ENCODE measurements around the gene ADAM11.
"Not testable (repeated sequence)": the region's sequence is repeated elsewhere in the genome, so short reads cannot be mapped to it uniquely, and the experiment has no call there.

The ADAM11 gene

GRCh38 chr17:44758414-44759085, at the start of gene ADAM11:
ADAM11 (plus strand) TSS chr17:44758988; CDS start chr17:44759200, 212 bp downstream.
- H3K27ac ChIP-seq: peak within 1 kb of the TSS; percentile 39
- TF ChIP-seq, protein P1, sequence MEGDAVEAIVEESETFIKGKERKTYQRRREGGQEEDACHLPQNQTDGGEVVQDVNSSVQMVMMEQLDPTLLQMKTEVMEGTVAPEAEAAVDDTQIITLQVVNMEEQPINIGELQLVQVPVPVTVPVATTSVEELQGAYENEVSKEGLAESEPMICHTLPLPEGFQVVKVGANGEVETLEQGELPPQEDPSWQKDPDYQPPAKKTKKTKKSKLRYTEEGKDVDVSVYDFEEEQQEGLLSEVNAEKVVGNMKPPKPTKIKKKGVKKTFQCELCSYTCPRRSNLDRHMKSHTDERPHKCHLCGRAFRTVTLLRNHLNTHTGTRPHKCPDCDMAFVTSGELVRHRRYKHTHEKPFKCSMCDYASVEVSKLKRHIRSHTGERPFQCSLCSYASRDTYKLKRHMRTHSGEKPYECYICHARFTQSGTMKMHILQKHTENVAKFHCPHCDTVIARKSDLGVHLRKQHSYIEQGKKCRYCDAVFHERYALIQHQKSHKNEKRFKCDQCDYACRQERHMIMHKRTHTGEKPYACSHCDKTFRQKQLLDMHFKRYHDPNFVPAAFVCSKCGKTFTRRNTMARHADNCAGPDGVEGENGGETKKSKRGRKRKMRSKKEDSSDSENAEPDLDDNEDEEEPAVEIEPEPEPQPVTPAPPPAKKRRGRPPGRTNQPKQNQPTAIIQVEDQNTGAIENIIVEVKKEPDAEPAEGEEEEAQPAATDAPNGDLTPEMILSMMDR (conservative IDR thresholded peaks at IDR 0.05): no peak
- TF ChIP-seq ZFX (IDR thresholded peaks at IDR 0.05): no peak

DNA sequence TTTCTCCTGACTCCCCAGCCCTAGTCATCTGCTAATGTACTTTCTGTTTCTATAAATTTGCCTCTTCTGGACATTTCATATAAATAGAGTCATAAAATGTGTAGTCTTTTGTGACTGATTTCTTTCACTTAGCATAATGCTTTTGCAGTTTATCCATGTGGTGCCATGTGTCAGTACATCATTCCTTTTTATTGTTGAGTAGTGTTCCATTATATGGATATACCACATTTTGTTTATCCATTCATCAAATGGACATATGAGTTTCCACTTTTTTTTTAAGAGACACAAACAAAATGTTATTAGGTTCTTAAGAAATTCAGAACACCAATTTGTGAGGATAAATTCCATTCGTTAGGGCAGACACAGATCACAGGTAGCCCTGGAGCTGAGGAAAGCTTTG, 39.3 kb upstream of the ADAM11 start:
- no peak for TF ChIP-seq ZFX (IDR thresholded peaks at IDR 0.05)
- TF ChIP-seq, protein P1 (conservative IDR thresholded peaks at IDR 0.05): no peak
- no peak overlapping the region for H3K27ac ChIP-seq

DNA sequence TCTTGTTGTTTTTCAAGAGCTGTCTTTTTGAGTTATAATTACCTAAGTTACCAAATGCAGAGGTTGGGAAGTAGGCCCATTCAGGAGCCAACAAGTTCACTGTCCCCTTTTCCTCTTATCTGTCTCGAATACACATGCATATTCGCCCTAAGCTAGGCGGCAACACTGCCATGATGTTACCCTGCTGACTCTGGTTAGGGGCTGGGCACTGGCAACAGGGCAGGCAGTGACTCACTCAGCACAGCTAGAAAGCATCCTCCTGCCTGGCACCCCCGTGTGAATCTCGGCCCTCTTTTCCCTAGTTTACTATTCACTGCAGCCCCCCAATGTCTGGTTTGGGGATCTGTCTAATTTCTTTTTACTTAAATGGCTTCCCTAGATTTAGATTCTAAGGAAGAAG, 36.5 kb upstream of the ADAM11 start:
- TF ChIP-seq ZFX (IDR thresholded peaks at IDR 0.05): no peak
- TF ChIP-seq, protein P1 (conservative IDR thresholded peaks at IDR 0.05): no peak
- H3K27ac ChIP-seq: no peak overlapping the region

- not testable (repeated sequence) for H3K27ac ChIP-seq
These were observed 32.7 kb upstream of the ADAM11 start for GRCh38 chr17:44726121-44726520.

- no peak for TF ChIP-seq ZFX (IDR thresholded peaks at IDR 0.05)
- TF ChIP-seq, protein P1 (conservative IDR thresholded peaks at IDR 0.05): no peak; the same call in 1 of the 2 replicates
- no peak overlapping the region for H3K27ac ChIP-seq
These were observed 25.0 kb upstream of the ADAM11 start for GRCh38 chr17:44733753-44734152.

DNA sequence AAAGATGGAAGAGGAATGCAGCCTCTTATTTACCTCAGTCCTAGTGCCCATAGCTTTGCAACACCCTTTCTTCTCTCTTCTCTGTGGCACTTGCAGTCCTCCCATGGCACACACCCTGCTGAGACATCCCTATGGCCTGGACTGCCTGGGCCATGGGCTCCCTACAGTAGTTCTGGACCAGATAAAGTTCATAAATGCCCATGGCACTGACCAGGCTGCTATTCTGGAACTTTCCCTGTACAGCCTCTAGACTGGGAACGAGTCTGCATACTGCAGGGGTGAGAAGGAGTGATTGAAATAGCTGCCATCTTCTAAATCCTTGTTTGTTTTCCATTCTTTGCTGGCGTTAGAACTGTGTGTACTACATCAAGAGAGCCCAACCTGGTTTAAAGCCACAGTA, 24.5 kb upstream of the ADAM11 start:
- TF ChIP-seq, protein P1 (conservative IDR thresholded peaks at IDR 0.05): no peak
- no peak for TF ChIP-seq ZFX (IDR thresholded peaks at IDR 0.05)
- no peak overlapping the region for H3K27ac ChIP-seq

- TF ChIP-seq, protein P1 (conservative IDR thresholded peaks at IDR 0.05): no peak
- no peak for TF ChIP-seq ZFX (IDR thresholded peaks at IDR 0.05)
- H3K27ac ChIP-seq: no peak overlapping the region
These were observed 22.1 kb upstream of the ADAM11 start for GRCh38 chr17:44736551-44737240.

Measured in C4-2B (cell line).